Neural cell (in vitro differentiated cells): Measurements from ENCODE around the gene ACO2. TPM values are rescaled to one million over a fixed set of nuclear protein-coding genes. Genes with fewer than 3 reads are reported as not detected.

ENCODE experiments used
- H2AFZ ChIP-seq: fragments of 200-600, 300-800 bp; sonication (generic), shearing (Covaris generic); 2 replicates; pipeline ENCODE4 v1.6.0; 2014; ENCODE audit warnings: low read depth, mild to moderate bottlenecking, antibody characterized with exemption, low read length, moderate library complexity
- H3F3A ChIP-seq: fragments of 200-600 bp; shearing (Covaris generic); 2 replicates; pipeline ENCODE4 v1.6.1; 2016; ENCODE audit warnings: mild to moderate bottlenecking, moderate library complexity, mixed read lengths, antibody characterized with exemption, low read length; ENCODE audit not compliant: insufficient read depth, poor library complexity, severe bottlenecking
- H3K27ac ChIP-seq: fragments of 200-600, 300-800 bp; sonication (generic), shearing (Covaris generic); 2 replicates; pipeline ENCODE4 v1.5.1; 2014; ENCODE audit warnings: mild to moderate bottlenecking, low read length, moderate library complexity
- H3K27me3 ChIP-seq: fragments of 300-800, 200-600 bp; sonication (generic), shearing (Covaris generic); 2 replicates; pipeline ENCODE4 v1.6.0; 2014; ENCODE audit warnings: mild to moderate bottlenecking, low read depth, low read length, moderate library complexity; ENCODE audit not compliant: insufficient read depth
- H3K36me3 ChIP-seq: fragments of 300-800, 200-600 bp; sonication (generic), shearing (Covaris generic); 2 replicates; pipeline ENCODE4 v1.5.1; 2014; ENCODE audit warnings: mild to moderate bottlenecking, antibody characterized with exemption, low read length, moderate library complexity; ENCODE audit not compliant: insufficient read depth
- H3K4me2 ChIP-seq: fragments of 300-800, 200-600 bp; sonication (generic), shearing (Covaris generic); 2 replicates; pipeline ENCODE4 v1.6.0; 2014; ENCODE audit warnings: mild to moderate bottlenecking, low read length
- H3K4me3 ChIP-seq: fragments of 300-800, 200-600 bp; sonication (generic), shearing (Covaris generic); 2 replicates; pipeline ENCODE4 v1.5.1; 2014; ENCODE audit warnings: mild to moderate bottlenecking, low read length, moderate library complexity
- H3K79me2 ChIP-seq: fragments of 200-600 bp; shearing (Covaris generic); replicated peaks from 2 replicates; pipeline ENCODE4 v1.6.0; 2014; ENCODE audit warnings: mild to moderate bottlenecking, low read length, moderate library complexity; ENCODE audit not compliant: insufficient read depth
- H3K9ac ChIP-seq: fragments of 300-800, 200-600 bp; sonication (generic), shearing (Covaris generic); 2 replicates; pipeline ENCODE4 v1.6.1; 2016; ENCODE audit warnings: mild to moderate bottlenecking, low read length, mixed read lengths
- H3K9me2 ChIP-seq: fragments of 200-600 bp; shearing (Covaris generic); 2 replicates; pipeline ENCODE4 v1.6.1; 2016; ENCODE audit warnings: mild to moderate bottlenecking, low read length, mixed read lengths; ENCODE audit not compliant: insufficient read depth
- H3K9me3 ChIP-seq: fragments of 200-600, 300-800 bp; sonication (generic), shearing (Covaris generic); 2 replicates; pipeline ENCODE4 v1.6.1; 2016; ENCODE audit warnings: mild to moderate bottlenecking, mixed run types, low read length, moderate library complexity, mixed read lengths
- H4K20me1 ChIP-seq: fragments of 200-600 bp; shearing (Covaris generic); 2 replicates; pipeline ENCODE4 v1.6.1; 2016; ENCODE audit warnings: mild to moderate bottlenecking, mixed run types; ENCODE audit not compliant: insufficient read depth
- CTCF ChIP-seq: fragments of 450-650 bp; IDR thresholded peaks from 2 replicates; pipeline ENCODE4 v1.5.1; 2014; ENCODE audit warnings: antibody characterized with exemption, mild to moderate bottlenecking, moderate library complexity; ENCODE audit not compliant: poor library complexity, severe bottlenecking
- EP300 ChIP-seq: fragments of 450-650 bp; conservative IDR thresholded peaks from 2 replicates; pipeline ENCODE4 v1.6.1; 2014; ENCODE audit warnings: antibody characterized with exemption, mild to moderate bottlenecking, moderate library complexity; ENCODE audit not compliant: poor library complexity, severe bottlenecking
- EZH2 ChIP-seq: fragments of 200-600, 300-800 bp; shearing (Covaris generic), sonication (generic); IDR thresholded peaks from 2 replicates; pipeline ENCODE4 v1.6.1; 2014; ENCODE audit warnings: antibody characterized with exemption, low read length, borderline replicate concordance, mild to moderate bottlenecking; ENCODE audit not compliant: insufficient read depth, poor library complexity, severe bottlenecking
- MXI1 ChIP-seq: fragments of 450-650 bp; conservative IDR thresholded peaks from 2 replicates; pipeline ENCODE4 v1.6.1; 2014; ENCODE audit warnings: antibody characterized with exemption, mild to moderate bottlenecking; ENCODE audit not compliant: poor library complexity, severe bottlenecking
- POLR2AphosphoS5 ChIP-seq: IDR thresholded peaks from 2 replicates; pipeline ENCODE4 v1.6.1; 2012
- RAD21 ChIP-seq: fragments of 450-650 bp; conservative IDR thresholded peaks from 2 replicates; pipeline ENCODE4 v1.6.1; 2014; ENCODE audit warnings: antibody characterized with exemption, mild to moderate bottlenecking, moderate library complexity
- REST ChIP-seq: IDR thresholded peaks from 2 replicates; pipeline ENCODE4 v1.6.1; 2012; ENCODE audit warnings: borderline replicate concordance
- SMC3 ChIP-seq: fragments of 450-650 bp; conservative IDR thresholded peaks from 2 replicates; pipeline ENCODE4 v1.6.1; 2014; ENCODE audit warnings: antibody characterized with exemption, mild to moderate bottlenecking, moderate library complexity; ENCODE audit not compliant: poor library complexity
- TAF1 ChIP-seq: IDR thresholded peaks from 2 replicates; pipeline ENCODE4 v1.6.1; 2012; ENCODE audit warnings: low read depth
- polyA plus RNA-seq: library from polyadenylated mRNA; depleted of rRNA; stranded (reverse); fragments of >200 nt; gene quantifications from 2 replicates; pipeline ENCODE4 v1.2.3, GENCODE V29; 2014

Gene ACO2
- polyA plus RNA-seq, 1 donor from 2014 or later: 72.3 TPM

GRCh38 chr22:41522813-41523212 is 53.9 kb downstream of the ACO2 start:
- Histone ChIP-seq H3K9me3 (no peaks in the 10 kb centered on the region), H3K4me3 (no peak overlapping the region), H3K4me2 (no peak overlapping the region), H3K27me3 (no peaks in the 10 kb centered on the region), H3K36me3 (no peaks in the 10 kb centered on the region), H3K27ac (no peak overlapping the region), H3K9me2 (no peaks in the 10 kb centered on the region), H3K79me2 (no peaks in the 10 kb centered on the region), H3F3A (no peaks in the 10 kb centered on the region), H4K20me1 (no peaks in the 10 kb centered on the region), H2AFZ (no peak overlapping the region), H3K9ac (no peak overlapping the region)
- no peak for TF ChIP-seq RAD21
- no peak for TF ChIP-seq POLR2AphosphoS5
- no peak for TF ChIP-seq EP300
- TF ChIP-seq TAF1: no peak
- TF ChIP-seq REST: no peak
- TF ChIP-seq EZH2: no peak
- no peak for TF ChIP-seq SMC3
- TF ChIP-seq CTCF: no peak
- no peak for TF ChIP-seq MXI1

GRCh38 chr22:41523464-41524221 is 54.7 kb downstream of the ACO2 start:
- Histone ChIP-seq H3K36me3 (no peaks in the 10 kb centered on the region), H4K20me1 (no peaks in the 10 kb centered on the region), H3K9me3 (no peaks in the 10 kb centered on the region), H3F3A (no peaks in the 10 kb centered on the region), H3K9ac (no peak overlapping the region), H3K27ac (no peak overlapping the region), H3K79me2 (no peaks in the 10 kb centered on the region), H3K27me3 (no peaks in the 10 kb centered on the region), H3K9me2 (no peaks in the 10 kb centered on the region), H2AFZ (no peak overlapping the region), H3K4me3 (no peak overlapping the region), H3K4me2 (no peak overlapping the region)
- TF ChIP-seq TAF1: no peak
- peak; percentile 22 for TF ChIP-seq POLR2AphosphoS5
- no peak for TF ChIP-seq REST
